SK-N-SH (cell line): ENCODE data around the gene TPRX2. TPM values are rescaled to one million over a fixed set of nuclear protein-coding genes. Genes with fewer than 3 reads are reported as not detected.
"Not testable (repeated sequence)": the region's sequence is repeated elsewhere in the genome, so short reads cannot be mapped to it uniquely, and the experiment has no call there.

Source experiments
- CTCF ChIA-PET: fragments of 300-600, 350-600 bp; formaldehyde crosslinking; extraction: SDS; loops from one replicate; lab custom pipeline; 2021; lab: Yijun Ruan, JAX
- POLR2A ChIA-PET: fragments of 350-600 bp; sonication (Branson Sonifier 250); formaldehyde crosslinking; extraction: SDS; loops from one replicate; lab custom pipeline; 2020; ENCODE audit warnings: antibody characterized with exemption, inconsistent platforms; lab: Yijun Ruan, JAX
- DNase-seq: peaks from one replicate; pipeline ENCODE4 v3.0.0; 2012
- H2AFZ ChIP-seq: fragments of 200-600 bp; sonication (generic); 2 replicates; pipeline ENCODE4 v1.8.1; 2016; ENCODE audit warnings: antibody characterized with exemption, mild to moderate bottlenecking, low read depth
- H3F3A ChIP-seq: fragments of 200-600 bp; sonication (generic); replicated peaks from 2 replicates; pipeline ENCODE3; 2016; ENCODE audit warnings: antibody characterized with exemption, mild to moderate bottlenecking; ENCODE audit not compliant: insufficient read depth
- H3K27ac ChIP-seq, 2 experiments: fragments of 200-500 bp in 1 of 2; fragments of 200-600 bp in 1 of 2; sonication (Bioruptor generic) in 1 of 2; sonication (generic), shearing (Covaris generic) in 1 of 2; 2 replicates each; pipeline versions ENCODE4 v1.5.1 to v1.6.1; 2014 to 2016; ENCODE audit warnings: low read depth in 2 of 2, inconsistent platforms in 1 of 2, low read length in 1 of 2, mild to moderate bottlenecking in 1 of 2, mixed read lengths in 1 of 2
- H3K27me3 ChIP-seq: fragments of 200-600 bp; sonication (generic), shearing (Covaris generic); 2 replicates; pipeline ENCODE4 v1.6.1; 2016; ENCODE audit warnings: mixed run types; ENCODE audit not compliant: insufficient read depth
- H3K36me3 ChIP-seq, 2 experiments: fragments of 200-500 bp in 1 of 2; fragments of 200-600 bp in 1 of 2; sonication (Bioruptor generic) in 1 of 2; sonication (generic) in 1 of 2; replicated peaks in 1 of 2; 2 replicates each; pipeline versions ENCODE3 to v1.5.1; 2014 to 2016; ENCODE audit warnings: low read length in 1 of 2, mild to moderate bottlenecking in 1 of 2; ENCODE audit not compliant: insufficient read depth in 2 of 2, control insufficient read depth in 1 of 2
- H3K4me1 ChIP-seq, 2 experiments: fragments of 200-500 bp in 1 of 2; fragments of 200-600 bp in 1 of 2; sonication (Bioruptor generic) in 1 of 2; sonication (generic), shearing (Covaris generic) in 1 of 2; 2 replicates each; pipeline versions ENCODE4 v1.5.1 to v1.6.1; 2014 to 2016; ENCODE audit warnings: low read depth in 1 of 2, low read length in 1 of 2, mixed run types in 1 of 2; ENCODE audit not compliant: insufficient read depth in 2 of 2, control insufficient read depth in 1 of 2
- H3K4me2 ChIP-seq: fragments of 200-600 bp; sonication (generic), shearing (Covaris generic); 2 replicates; pipeline ENCODE4 v1.6.1; 2017; ENCODE audit warnings: mixed run types
- H3K4me3 ChIP-seq, 2 experiments: fragments of 200-500 bp in 1 of 2; fragments of 200-600 bp in 1 of 2; sonication (Bioruptor generic) in 1 of 2; sonication (generic), shearing (Covaris generic) in 1 of 2; 2 replicates each; pipeline versions ENCODE4 v1.5.1 to v1.8.1; 2014 to 2016; ENCODE audit warnings: low read depth in 2 of 2, inconsistent platforms in 1 of 2, low read length in 1 of 2, mild to moderate bottlenecking in 1 of 2, mixed read lengths in 1 of 2, moderate library complexity in 1 of 2
- H3K79me2 ChIP-seq: fragments of 200-600 bp; sonication (generic); 2 replicates; pipeline ENCODE4 v1.8.1; 2017; ENCODE audit warnings: mild to moderate bottlenecking; ENCODE audit not compliant: insufficient read depth
- H3K9ac ChIP-seq: fragments of 200-600 bp; sonication (generic); 2 replicates; pipeline ENCODE4 v1.6.1; 2017; ENCODE audit warnings: mixed run types
- H3K9me2 ChIP-seq: fragments of 200-600 bp; sonication (generic); 2 replicates; pipeline ENCODE4 v1.6.1; 2017; ENCODE audit warnings: mixed run types
- H3K9me3 ChIP-seq: fragments of 200-600 bp; sonication (generic); 2 replicates; pipeline ENCODE4 v1.6.1; 2017; ENCODE audit warnings: mixed run types, mild to moderate bottlenecking, moderate library complexity
- H4K20me1 ChIP-seq: fragments of 200-600 bp; sonication (generic); 2 replicates; pipeline ENCODE4 v1.6.1; 2017; ENCODE audit warnings: mild to moderate bottlenecking, mixed run types; ENCODE audit not compliant: insufficient read depth
- ELF1 ChIP-seq: IDR thresholded peaks from 2 replicates; pipeline ENCODE4 v1.4.0; 2012
- FOSL2 ChIP-seq: IDR thresholded peaks from 2 replicates; pipeline ENCODE4 v1.4.0; 2012; ENCODE audit warnings: low read depth, mild to moderate bottlenecking, moderate library complexity, borderline replicate concordance
- FOXJ3 ChIP-seq: sonication (generic); formaldehyde crosslinking; IDR thresholded peaks from 2 replicates; pipeline ENCODE4 v1.5.1; 2020; ENCODE audit warnings: mild to moderate bottlenecking, missing genetic modification reagents
- GATA2 ChIP-seq: sonication (generic); formaldehyde crosslinking; IDR thresholded peaks from 2 replicates; pipeline ENCODE4 v1.5.0; 2020; ENCODE audit warnings: mild to moderate bottlenecking, missing genetic modification reagents
- MAX ChIP-seq: IDR thresholded peaks from 2 replicates; pipeline ENCODE4 v1.4.0; 2012; ENCODE audit warnings: low read depth
- MEF2A ChIP-seq: IDR thresholded peaks from 2 replicates; pipeline ENCODE4 v1.4.0; 2012; ENCODE audit warnings: low read depth, borderline replicate concordance
- NFIC ChIP-seq: IDR thresholded peaks from 2 replicates; pipeline ENCODE4 v1.4.0; 2012; ENCODE audit warnings: borderline replicate concordance
- NRF1 ChIP-seq: IDR thresholded peaks from 2 replicates; pipeline ENCODE4 v1.6.1; 2012; ENCODE audit warnings: low read depth, mild to moderate bottlenecking, low read length
- PBX3 ChIP-seq: IDR thresholded peaks from 2 replicates; pipeline ENCODE4; 2012
- POLR2AphosphoS5 ChIP-seq: IDR thresholded peaks from 2 replicates; pipeline ENCODE4 v1.6.1; 2012; ENCODE audit warnings: low read depth, low read length
- RAD21 ChIP-seq: IDR thresholded peaks from 2 replicates; pipeline ENCODE4 v1.6.1; 2012; ENCODE audit warnings: mild to moderate bottlenecking, low read length
- RCOR1 ChIP-seq: fragments of 150-350 bp; IDR thresholded peaks from 2 replicates; pipeline ENCODE4 v1.6.1; 2017; ENCODE audit warnings: antibody characterized with exemption, low read length
- RXRA ChIP-seq: IDR thresholded peaks from 2 replicates; pipeline ENCODE4 v1.4.0; 2012; ENCODE audit warnings: low read depth, mild to moderate bottlenecking, borderline replicate concordance
- SIN3A ChIP-seq: IDR thresholded peaks from 2 replicates; pipeline ENCODE4 v1.6.1; 2012; ENCODE audit warnings: low read depth, mild to moderate bottlenecking, low read length, moderate library complexity, borderline replicate concordance
- WGBS: methylation state at CpG from one replicate; pipeline ENCODE4 v1.1.6; 2017; ENCODE audit warnings: low lambda C conversion rate; 5-methylcytosine and 5-hydroxymethylcytosine counted together
- polyA plus RNA-seq, 3 experiments: library from polyadenylated mRNA; depleted of rRNA; stranded (reverse); fragments of >200 nt; gene quantifications; 2 replicates each; pipeline ENCODE4 v1.2.3, GENCODE V29; 2012
- TF ChIP-seq, protein P1 (sequence below): fragments of 150-350 bp; IDR thresholded peaks from 2 replicates; pipeline ENCODE4 v1.6.1; 2017; ENCODE audit warnings: antibody characterized with exemption, low read length, low read depth, borderline replicate concordance

Gene TPRX2
- polyA plus RNA-seq, 1 of the 3 experiments (the other 2 are of a cell fraction): not detected

- no peak overlapping the region for H3K4me2 ChIP-seq
- H2AFZ ChIP-seq: no peak overlapping the region
- POLR2A ChIA-PET: no interaction called here
- no peak for DNase-seq
- no peaks in the 10 kb centered on the region for H3F3A ChIP-seq
- no peaks in the 10 kb centered on the region for H3K9me3 ChIP-seq
- no peaks in the 10 kb centered on the region for H3K9me2 ChIP-seq
- no peaks in the 10 kb centered on the region for H4K20me1 ChIP-seq
- H3K27me3 ChIP-seq: peaks cover 58% of the 10 kb centered on the region
- H3K36me3 ChIP-seq: no peaks in the 10 kb centered on the region
- 31% methylated on average over 4 of the region's 4 CpGs for WGBS
- H3K79me2 ChIP-seq: no peaks in the 10 kb centered on the region
- TF ChIP-seq RCOR1 (no peak), FOXJ3 (CRISPR knock-in tag) (no peak)
- H3K9ac ChIP-seq: no peak overlapping the region
- H3K27ac ChIP-seq: no peak overlapping the region
- no peak overlapping the region for H3K4me3 ChIP-seq
- H3K4me1 ChIP-seq: no peaks in the 10 kb centered on the region
- CTCF ChIA-PET: interaction anchor here (2.4 kb wide), 1 partner anchor 15 kb away, joined by 7 read pairs; no protein-coding TSS in a partner anchor
Observed at GRCh38 chr19:47854459-47854858, 4.6 kb upstream of the TPRX2 start.

GRCh38 chr19:47858231-47858630, 804 bp upstream of the TPRX2 start:
- WGBS: 46% methylated on average over 9 of the region's 9 CpGs
- H3K4me3 ChIP-seq, H3K36me3 ChIP-seq, H3K9me2 ChIP-seq, POLR2A ChIA-PET, H3K4me2 ChIP-seq, H3K27ac ChIP-seq, H3F3A ChIP-seq, DNase-seq, H3K9ac ChIP-seq, H3K4me1 ChIP-seq, H3K9me3 ChIP-seq, H4K20me1 ChIP-seq, H3K79me2 ChIP-seq, H2AFZ ChIP-seq: not testable (repeated sequence)
- peak; percentile 28; the same call in 1 of the 2 replicates for TF ChIP-seq FOSL2
- H3K27me3 ChIP-seq: peaks cover 28% of the 10 kb centered on the region; the same call in 1 of the 2 replicates
- CTCF ChIA-PET: interaction anchor here (1.2 kb wide), 1 partner anchor 10 kb away, joined by 5 read pairs; no protein-coding TSS in a partner anchor

- H3K9me3 ChIP-seq, H3K4me2 ChIP-seq, H3K9ac ChIP-seq, H3K4me3 ChIP-seq, H3K36me3 ChIP-seq, POLR2A ChIA-PET, H3K79me2 ChIP-seq, CTCF ChIA-PET, H2AFZ ChIP-seq, H4K20me1 ChIP-seq, H3K27ac ChIP-seq, H3F3A ChIP-seq, H3K4me1 ChIP-seq, H3K9me2 ChIP-seq, DNase-seq: not testable (repeated sequence)
- WGBS: no CpG with 5 or more reads among the region's 17 CpGs
- H3K27me3 ChIP-seq: peaks cover 35% of the 10 kb centered on the region; the same call in 1 of the 2 replicates
Observed at GRCh38 chr19:47859838-47860237, 803 bp downstream of the TPRX2 start.

- no peak overlapping the region for H3K4me3 ChIP-seq
- no peaks in the 10 kb centered on the region for H3F3A ChIP-seq
- no peaks in the 10 kb centered on the region for H3K79me2 ChIP-seq
- no peak overlapping the region for H3K27ac ChIP-seq
- H3K4me2 ChIP-seq: no peak overlapping the region
- no peak for DNase-seq
- H3K27me3 ChIP-seq: peaks cover 33% of the 10 kb centered on the region; the same call in 1 of the 2 replicates
- ChIA-PET POLR2A (no interaction called here), CTCF (no interaction called here)
- H3K36me3 ChIP-seq: no peaks in the 10 kb centered on the region
- no peaks in the 10 kb centered on the region for H3K9me2 ChIP-seq
- H4K20me1 ChIP-seq: no peaks in the 10 kb centered on the region
- H3K4me1 ChIP-seq: no peaks in the 10 kb centered on the region
- H2AFZ ChIP-seq: no peak overlapping the region
- no peak overlapping the region for H3K9ac ChIP-seq
- no peaks in the 10 kb centered on the region for H3K9me3 ChIP-seq
- 32% methylated on average over 7 of the region's 34 CpGs for WGBS
- no peak for TF ChIP-seq PBX3
- TF ChIP-seq, protein P1, sequence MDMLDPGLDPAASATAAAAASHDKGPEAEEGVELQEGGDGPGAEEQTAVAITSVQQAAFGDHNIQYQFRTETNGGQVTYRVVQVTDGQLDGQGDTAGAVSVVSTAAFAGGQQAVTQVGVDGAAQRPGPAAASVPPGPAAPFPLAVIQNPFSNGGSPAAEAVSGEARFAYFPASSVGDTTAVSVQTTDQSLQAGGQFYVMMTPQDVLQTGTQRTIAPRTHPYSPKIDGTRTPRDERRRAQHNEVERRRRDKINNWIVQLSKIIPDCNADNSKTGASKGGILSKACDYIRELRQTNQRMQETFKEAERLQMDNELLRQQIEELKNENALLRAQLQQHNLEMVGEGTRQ: no peak
- TF ChIP-seq SIN3A: no peak
- TF ChIP-seq RAD21: no peak
- TF ChIP-seq NRF1: no peak
- TF ChIP-seq MEF2A: no peak
- no peak for TF ChIP-seq ELF1
- no peak for TF ChIP-seq RXRA
- TF ChIP-seq POLR2AphosphoS5: no peak
- no peak for TF ChIP-seq GATA2
- TF ChIP-seq MAX: no peak
- TF ChIP-seq NFIC: no peak
- TF ChIP-seq FOXJ3 (CRISPR knock-in tag): no peak
Observed at GRCh38 chr19:47860602-47861297, 1.7 kb downstream of the TPRX2 start.
